TTC549 (cell line): ENCODE data around the gene NPHP4.

Experiments used
- FAIRE-seq: peaks from 2 replicates; lab custom pipeline; 2012; peaks lifted over from hg19 to GRCh38; lab: Jason Lieb, UNC

The NPHP4 gene

DNA sequence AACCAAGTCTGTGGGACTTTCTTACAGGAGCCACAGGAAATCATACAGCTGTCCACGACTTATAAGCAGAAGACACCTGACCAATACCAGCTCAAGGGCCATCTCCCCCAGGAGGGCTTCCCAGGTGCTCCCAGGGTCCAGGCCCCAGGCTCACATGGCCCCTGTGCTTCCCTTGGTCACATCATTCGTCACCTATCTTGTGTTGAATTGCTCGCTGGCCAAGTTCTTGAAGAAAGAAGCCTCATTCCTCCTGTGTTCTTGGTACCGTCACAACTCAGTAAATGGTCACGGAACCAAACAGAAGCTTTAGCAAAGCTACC is 3.0 kb downstream of the NPHP4 start:
- no peak for FAIRE-seq

- FAIRE-seq, result no peak
Measured at GRCh38 chr1:5988596-5989285, 3.5 kb downstream of the NPHP4 start.

GRCh38 chr1:5986018-5986417 is 6.2 kb downstream of the NPHP4 start:
- FAIRE-seq, result no peak

- FAIRE-seq, result no peak
Measured at GRCh38 chr1:5985250-5985649, 7.0 kb downstream of the NPHP4 start.

GRCh38 chr1:5983361-5984103 is 8.7 kb downstream of the NPHP4 start:
- no peak for FAIRE-seq

DNA sequence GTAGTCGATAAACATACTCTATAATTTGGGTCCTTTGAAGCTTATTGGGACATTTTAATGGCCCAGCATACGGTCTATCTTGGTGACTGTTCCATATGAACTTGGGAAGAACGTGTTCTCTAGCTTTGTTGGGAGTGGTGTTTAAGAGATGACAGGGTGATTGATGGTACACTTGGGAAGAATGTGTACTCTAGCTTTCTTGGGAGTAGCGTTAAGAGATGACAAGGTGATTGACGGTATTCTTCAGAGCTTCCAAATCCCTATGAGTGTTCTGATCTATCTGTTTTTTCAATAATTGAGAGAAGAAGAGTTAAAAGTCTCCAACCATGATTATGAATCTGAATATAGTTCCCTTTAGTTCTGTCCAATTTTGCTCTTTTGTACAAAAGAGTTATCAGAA is 9.4 kb downstream of the NPHP4 start:
- FAIRE-seq, result no peak

DNA sequence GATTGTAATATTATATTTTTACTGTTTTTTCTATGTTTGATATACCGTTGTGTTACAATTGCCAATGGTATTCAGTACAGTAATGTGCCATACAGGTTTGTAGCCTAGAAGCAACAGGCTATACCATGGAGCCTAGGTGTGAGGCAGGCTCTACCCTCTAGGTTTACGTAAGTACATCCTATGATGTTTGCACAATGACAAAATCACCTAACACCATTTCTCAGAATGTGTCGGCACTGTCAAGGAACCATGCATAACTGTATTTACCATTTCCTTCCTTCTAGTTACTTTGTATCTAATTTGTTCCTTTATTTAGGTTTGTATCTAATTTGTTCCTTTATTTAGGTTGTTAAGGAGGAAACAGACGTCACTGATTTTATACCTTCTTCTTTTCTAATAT is 9.9 kb downstream of the NPHP4 start:
- FAIRE-seq, result no peak

DNA sequence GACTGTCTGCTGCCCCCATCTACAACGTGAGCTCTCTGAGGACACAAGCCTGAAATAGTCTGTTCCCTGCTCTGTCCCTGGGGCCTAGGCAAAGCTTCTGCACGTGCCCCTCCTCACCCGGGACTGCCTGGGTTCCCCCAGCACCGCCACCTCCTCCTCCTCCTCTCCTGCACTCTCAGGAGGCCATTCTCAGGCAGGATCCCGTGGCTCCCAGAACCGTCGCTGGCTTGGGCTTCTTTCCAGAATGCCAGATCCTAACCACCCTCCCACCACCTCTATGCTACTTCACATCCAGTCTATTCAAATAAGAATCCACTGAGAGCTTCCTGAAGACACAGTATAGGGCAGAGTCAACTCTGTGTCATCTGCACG is 11.2 kb downstream of the NPHP4 start:
- FAIRE-seq, result no peak

- FAIRE-seq, result no peak
Measured at GRCh38 chr1:5980314-5981008, 11.8 kb downstream of the NPHP4 start.

DNA sequence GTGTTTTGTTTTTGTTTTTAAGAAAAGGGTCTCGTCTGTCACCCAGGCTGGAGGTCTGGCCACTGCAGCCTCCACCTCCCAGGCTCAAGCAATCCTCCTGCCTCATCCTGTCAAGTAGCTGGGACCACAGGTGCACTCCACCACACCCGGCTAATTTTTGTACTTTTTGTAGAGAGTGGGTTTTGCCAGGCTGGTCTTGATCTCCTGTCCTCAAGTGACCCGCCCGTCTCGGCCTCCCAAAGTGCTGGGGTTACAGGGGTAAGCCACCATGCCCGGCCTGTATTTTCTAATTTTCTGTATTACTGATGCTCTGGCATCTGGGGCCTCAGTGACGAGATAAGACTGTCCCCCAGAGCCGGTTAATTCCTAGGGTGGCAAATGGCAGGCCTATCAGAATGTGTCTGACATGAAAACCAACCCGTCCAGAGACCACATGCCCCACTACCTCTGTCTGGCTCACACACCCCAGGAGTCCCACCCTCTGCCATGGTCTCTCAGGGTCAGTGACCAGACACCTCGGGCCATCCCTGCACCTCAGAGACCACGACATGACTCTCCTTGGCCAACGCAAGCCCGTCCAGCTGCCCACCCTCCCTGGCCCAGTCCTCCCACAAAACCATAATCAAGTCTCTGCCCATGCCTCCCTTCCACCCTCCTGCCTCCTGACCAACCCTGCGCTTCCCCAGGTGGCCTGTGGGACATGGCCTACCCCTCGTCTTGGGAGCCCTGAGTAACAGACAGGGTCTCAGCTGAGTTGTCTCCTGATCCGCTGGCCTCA is 12.5 kb downstream of the NPHP4 start:
- no peak for FAIRE-seq

DNA sequence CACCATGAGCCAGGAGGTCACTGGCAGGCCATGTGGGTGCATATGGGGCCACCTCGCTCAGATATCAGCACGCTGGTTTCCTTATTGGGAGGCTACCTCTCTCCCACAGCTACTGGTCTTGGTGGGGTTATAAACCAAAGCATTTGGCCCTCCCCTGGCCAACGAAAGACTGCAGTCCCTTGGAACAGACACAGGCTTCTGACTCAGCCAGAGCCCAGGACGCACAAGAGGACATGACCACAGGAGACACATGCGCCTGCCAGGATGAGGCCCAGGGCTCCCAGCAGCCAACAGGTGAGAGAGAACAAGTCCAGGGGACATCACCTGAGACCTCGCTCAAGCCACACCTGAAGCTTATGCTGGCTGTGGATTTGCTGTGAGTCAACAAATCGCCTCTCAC is 13.8 kb downstream of the NPHP4 start:
- no peak for FAIRE-seq

GRCh38 chr1:5977494-5978444 is 14.5 kb downstream of the NPHP4 start:
- FAIRE-seq, result no peak

DNA sequence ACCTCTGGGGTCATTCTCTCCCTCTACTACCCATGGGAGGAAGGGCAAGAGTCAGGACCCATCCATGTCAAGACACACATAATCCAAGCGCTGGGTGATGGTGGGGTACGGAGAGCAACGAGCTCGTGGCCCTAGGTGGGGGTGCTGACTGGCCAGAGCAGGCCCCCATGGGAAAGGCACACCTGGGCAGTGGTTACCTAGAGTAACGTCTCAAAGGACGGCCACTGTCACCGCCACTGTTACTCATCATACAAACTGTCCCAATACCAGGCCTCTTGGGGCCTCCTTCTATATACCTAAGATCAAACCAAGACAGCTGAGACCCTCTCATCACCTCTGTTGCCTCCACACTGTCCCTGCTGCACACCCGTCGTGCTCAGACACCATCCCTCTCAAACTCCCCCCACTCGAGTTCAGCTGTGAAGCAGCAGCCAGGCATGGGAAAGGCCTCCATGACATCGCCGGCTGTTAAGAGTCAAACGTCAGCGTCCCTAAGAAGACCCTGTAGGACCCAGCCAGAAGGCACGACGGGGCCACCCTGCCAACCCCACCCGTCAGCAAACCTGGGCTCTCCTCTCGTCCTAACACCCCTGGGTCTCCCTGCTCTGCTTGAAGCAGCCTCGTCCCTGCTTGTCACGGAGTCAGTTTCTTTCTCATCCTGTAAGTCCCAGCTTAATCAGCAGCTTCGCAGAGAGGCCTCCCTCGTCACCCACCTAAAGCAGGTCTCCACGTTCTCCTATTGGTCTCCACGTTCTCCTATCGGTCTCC is 15.3 kb downstream of the NPHP4 start:
- no peak for FAIRE-seq

- FAIRE-seq, result no peak
Measured at GRCh38 chr1:5976231-5976630, 16.0 kb downstream of the NPHP4 start.

DNA sequence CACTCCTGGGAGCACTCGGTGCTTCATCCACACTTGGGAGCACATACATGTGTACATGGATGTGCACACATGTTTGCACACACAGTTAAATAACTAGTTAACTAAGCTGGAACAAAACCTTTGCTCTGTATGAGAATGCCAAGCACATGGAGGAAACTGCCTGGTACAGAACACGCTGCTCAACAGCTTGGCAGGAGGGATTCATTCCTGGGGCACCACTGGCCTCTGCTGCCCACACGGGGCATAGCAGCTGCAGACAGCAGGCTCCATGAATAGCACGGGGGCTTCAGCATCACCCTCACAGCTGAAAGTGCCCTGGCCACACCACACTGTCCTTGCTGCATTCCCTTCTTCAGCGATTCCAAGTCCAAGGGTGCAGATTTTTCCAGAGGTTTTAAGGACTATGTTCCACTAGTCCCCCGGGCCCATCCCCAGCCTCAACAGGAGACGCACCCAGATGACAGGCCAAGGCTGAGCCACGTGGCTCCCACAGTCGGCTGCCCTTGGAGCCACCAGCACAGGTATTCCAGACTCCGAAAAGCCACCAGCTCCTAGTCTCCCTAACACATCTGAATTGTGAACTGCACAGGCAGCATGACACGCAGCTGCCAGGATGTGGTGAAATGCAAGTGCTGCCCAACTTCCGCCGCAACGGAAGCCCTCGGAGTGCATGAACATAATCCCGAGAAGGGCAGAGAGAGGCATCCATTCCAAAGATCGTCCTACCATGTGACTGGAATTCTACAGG is 16.9 kb downstream of the NPHP4 start:
- no peak for FAIRE-seq

DNA sequence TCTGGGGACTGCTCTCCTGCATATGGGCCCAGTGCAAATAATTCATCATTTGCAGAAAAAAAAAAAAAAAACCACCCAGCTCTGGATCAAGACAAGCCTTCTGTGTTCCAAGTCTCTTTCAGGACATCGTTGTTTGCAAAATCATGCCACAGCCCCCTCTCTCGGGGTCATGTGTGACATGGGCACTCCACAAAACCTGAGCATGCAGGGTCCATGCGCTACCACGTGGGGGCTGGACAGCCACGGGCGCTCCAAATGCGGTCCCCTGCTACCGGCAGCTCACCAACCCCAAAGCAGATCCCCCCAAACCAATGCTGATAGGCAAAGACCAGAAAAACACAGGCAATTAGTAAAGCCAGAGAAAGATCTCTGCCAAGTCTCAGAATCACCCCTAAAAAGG is 17.6 kb downstream of the NPHP4 start:
- no peak for FAIRE-seq

DNA sequence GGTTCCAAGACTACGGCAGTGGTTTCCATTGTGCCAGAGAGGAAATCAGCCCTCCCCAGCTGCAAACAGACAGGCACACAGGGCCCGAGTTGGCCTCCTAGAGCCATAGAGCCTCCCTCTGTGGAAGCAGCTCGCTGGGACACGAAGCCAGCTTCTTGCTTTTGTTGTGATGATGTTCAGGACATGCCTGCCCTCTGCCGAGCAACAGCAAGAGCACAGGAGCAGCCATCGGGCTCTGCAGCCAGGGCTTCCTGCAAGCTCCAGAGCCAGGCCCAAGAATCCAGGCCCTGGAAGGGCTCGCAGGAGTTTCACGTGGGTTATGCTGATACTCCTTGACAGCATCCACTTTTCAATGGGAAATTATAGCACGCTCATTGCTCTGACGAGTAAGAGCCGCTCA is 18.5 kb downstream of the NPHP4 start:
- FAIRE-seq, result no peak

DNA sequence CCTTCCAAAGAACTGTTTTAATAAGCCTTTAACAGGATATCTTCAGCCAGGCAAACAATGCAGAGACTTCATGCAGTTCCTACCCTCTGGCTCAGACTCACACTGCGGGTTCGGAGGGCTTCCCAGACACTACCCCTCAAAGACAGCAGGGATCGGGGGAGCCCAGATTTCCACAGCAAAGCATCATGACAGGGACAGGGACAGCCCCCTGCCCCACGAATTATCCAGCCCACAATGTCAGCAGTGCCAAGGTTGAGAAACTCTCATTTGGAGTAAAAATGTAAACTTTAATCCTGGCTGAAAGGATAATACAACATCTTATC is 20.1 kb downstream of the NPHP4 start:
- FAIRE-seq, result no peak

GRCh38 chr1:5971471-5972197 is 20.6 kb downstream of the NPHP4 start:
- FAIRE-seq, result no peak
